IPS DF 6.9 (cell line): ENCODE data around the gene KCNAB2.

Experiments
- DNase-seq: peaks from one replicate; pipeline ENCODE4 v3.0.0-alpha.2; 2013; ENCODE audit warnings: low read depth, low spot score
- H3K27ac ChIP-seq: one replicate; pipeline ENCODE4 v1.5.1; 2013; ENCODE audit warnings: low read length, control low read depth
- H3K27me3 ChIP-seq: 2 replicates; pipeline ENCODE4 v1.6.1; 2013; ENCODE audit warnings: mild to moderate bottlenecking, low read length; ENCODE audit not compliant: control insufficient read depth, insufficient read depth
- H3K36me3 ChIP-seq: 2 replicates; pipeline ENCODE4 v1.6.1; 2013; ENCODE audit warnings: low read length; ENCODE audit not compliant: control insufficient read depth, insufficient read depth
- H3K4me1 ChIP-seq: 2 replicates; pipeline ENCODE4 v1.6.1; 2013; ENCODE audit warnings: low read length; ENCODE audit not compliant: control insufficient read depth, insufficient read depth
- H3K4me3 ChIP-seq: 2 replicates; pipeline ENCODE4 v1.5.1; 2013; ENCODE audit warnings: mild to moderate bottlenecking, low read length
- H3K9me3 ChIP-seq: 2 replicates; pipeline ENCODE4 v1.6.1; 2013; ENCODE audit warnings: low read length, inconsistent platforms; ENCODE audit not compliant: control insufficient read depth, insufficient read depth
- WGBS: extraction: QIAGEN DNeasy Blood & Tissue Kit; methylation state at CpG from one replicate; pipeline ENCODE4 v1.1.7; 2013; ENCODE audit warnings: mixed read lengths, missing lambda C conversion rate; ENCODE audit not compliant: insufficient read length, insufficient coverage; 5-methylcytosine and 5-hydroxymethylcytosine counted together

The KCNAB2 gene

GRCh38 chr1:6103111-6103853, 57.6 kb downstream of the KCNAB2 start:
- Histone ChIP-seq H3K27ac (no peak overlapping the region), H3K4me3 (no peak overlapping the region), H3K9me3 (no peaks in the 10 kb centered on the region), H3K36me3 (no peaks in the 10 kb centered on the region), H3K4me1 (peaks cover 3% of the 10 kb centered on the region), H3K27me3 (no peaks in the 10 kb centered on the region)
- no CpG with 5 or more reads among the region's 22 CpGs for WGBS
- no peak for DNase-seq

GRCh38 chr1:6103854-6104530, 58.3 kb downstream of the KCNAB2 start:
- no CpG with 5 or more reads among the region's 13 CpGs for WGBS
- H3K27ac ChIP-seq, result no peak overlapping the region
- peaks cover 3% of the 10 kb centered on the region for H3K4me1 ChIP-seq
- no peaks in the 10 kb centered on the region for H3K27me3 ChIP-seq
- no peaks in the 10 kb centered on the region for H3K9me3 ChIP-seq
- no peaks in the 10 kb centered on the region for H3K36me3 ChIP-seq
- no peak overlapping the region for H3K4me3 ChIP-seq
- DNase-seq, result no peak

GRCh38 chr1:6104631-6105030, 58.9 kb downstream of the KCNAB2 start:
- peaks cover 4% of the 10 kb centered on the region for H3K4me1 ChIP-seq
- H3K9me3 ChIP-seq, result no peaks in the 10 kb centered on the region
- no peaks in the 10 kb centered on the region for H3K27me3 ChIP-seq
- no CpG with 5 or more reads among the region's 9 CpGs for WGBS
- H3K36me3 ChIP-seq, result no peaks in the 10 kb centered on the region
- no peak overlapping the region for H3K27ac ChIP-seq
- no peak overlapping the region for H3K4me3 ChIP-seq
- no peak for DNase-seq

- no peak for DNase-seq
- Histone ChIP-seq H3K36me3 (no peaks in the 10 kb centered on the region), H3K9me3 (no peaks in the 10 kb centered on the region), H3K27me3 (no peaks in the 10 kb centered on the region), H3K27ac (no peak overlapping the region), H3K4me3 (no peak overlapping the region), H3K4me1 (peaks cover 3% of the 10 kb centered on the region; the same call in 1 of the 2 replicates)
- no CpG with 5 or more reads among the region's 12 CpGs for WGBS
Measured at GRCh38 chr1:6105218-6105679, 59.6 kb downstream of the KCNAB2 start.

- H3K27ac ChIP-seq, result no peak overlapping the region
- H3K36me3 ChIP-seq, result no peaks in the 10 kb centered on the region
- no peaks in the 10 kb centered on the region for H3K9me3 ChIP-seq
- WGBS, result no CpG with 5 or more reads among the region's 7 CpGs
- H3K4me3 ChIP-seq, result no peak overlapping the region
- peaks cover 3% of the 10 kb centered on the region; the same call in 1 of the 2 replicates for H3K4me1 ChIP-seq
- H3K27me3 ChIP-seq, result no peaks in the 10 kb centered on the region
- DNase-seq, result no peak
Measured at GRCh38 chr1:6105763-6106162, 60.1 kb downstream of the KCNAB2 start.

- no peak for DNase-seq
- Histone ChIP-seq H3K36me3 (no peaks in the 10 kb centered on the region), H3K27ac (no peak overlapping the region), H3K4me3 (no peak overlapping the region), H3K27me3 (no peaks in the 10 kb centered on the region), H3K9me3 (no peaks in the 10 kb centered on the region), H3K4me1 (peaks cover 3% of the 10 kb centered on the region; the same call in 1 of the 2 replicates)
- WGBS, result no CpG with 5 or more reads among the region's 28 CpGs
Measured at GRCh38 chr1:6106321-6106731, 60.6 kb downstream of the KCNAB2 start.

- no peak for DNase-seq
- Histone ChIP-seq H3K27me3 (no peaks in the 10 kb centered on the region), H3K27ac (no peak overlapping the region), H3K4me1 (peaks cover 3% of the 10 kb centered on the region; the same call in 1 of the 2 replicates), H3K36me3 (no peaks in the 10 kb centered on the region), H3K9me3 (no peaks in the 10 kb centered on the region), H3K4me3 (no peak overlapping the region)
- WGBS, result 100% methylated on average over 6 of the region's 6 CpGs
Measured at GRCh38 chr1:6106977-6107376, 61.3 kb downstream of the KCNAB2 start.

- H3K27ac ChIP-seq, result no peak overlapping the region
- no peak for DNase-seq
- H3K27me3 ChIP-seq, result no peaks in the 10 kb centered on the region
- H3K4me1 ChIP-seq, result 0 out of 2 replicates have a peak, but pooled peaks cover 2% of the 10 kb centered on the region
- WGBS, result over 99% methylated on average over 8 of the region's 8 CpGs
- no peaks in the 10 kb centered on the region for H3K36me3 ChIP-seq
- no peaks in the 10 kb centered on the region for H3K9me3 ChIP-seq
- no peak overlapping the region for H3K4me3 ChIP-seq
Measured at GRCh38 chr1:6107409-6108356, 62.0 kb downstream of the KCNAB2 start.

- Histone ChIP-seq H3K27ac (no peak overlapping the region), H3K36me3 (no peaks in the 10 kb centered on the region), H3K9me3 (no peaks in the 10 kb centered on the region), H3K4me3 (no peak overlapping the region), H3K27me3 (no peaks in the 10 kb centered on the region), H3K4me1 (0 out of 2 replicates have a peak, but pooled peaks cover 2% of the 10 kb centered on the region)
- DNase-seq, result no peak
- 100% methylated on average over 2 of the region's 2 CpGs for WGBS
Measured at GRCh38 chr1:6108476-6108875, 62.8 kb downstream of the KCNAB2 start.
